Stomach (tissue), 4 donors: Measurements from ENCODE around the gene SPNS1.

ENCODE experiments used
- EP300 ChIP-seq: sonication (generic); formaldehyde crosslinking; IDR thresholded peaks from one replicate; pipeline ENCODE4 v1.6.1; 2017; ENCODE audit warnings: antibody characterized with exemption
- POLR2A ChIP-seq, 4 donors: fragments of 450-650 bp; IDR thresholded peaks; one replicate each; pipeline ENCODE4 v1.6.1; 2016; ENCODE audit warnings: antibody characterized with exemption in 4 of 4, control low read depth in 2 of 4, mild to moderate bottlenecking in 1 of 4, moderate library complexity in 1 of 4
- TF ChIP-seq, protein P1 (sequence below), 7 experiments: fragments of 450-650 bp in 4 of 7; fragments of 200-600 bp in 3 of 7; sonication (generic) in 3 of 7; IDR thresholded peaks; one replicate each; pipeline ENCODE4 v1.5.1; 2016 to 2019; ENCODE audit warnings: antibody characterized with exemption in 7 of 7, control low read depth in 2 of 7, mild to moderate bottlenecking in 1 of 7

DNA sequence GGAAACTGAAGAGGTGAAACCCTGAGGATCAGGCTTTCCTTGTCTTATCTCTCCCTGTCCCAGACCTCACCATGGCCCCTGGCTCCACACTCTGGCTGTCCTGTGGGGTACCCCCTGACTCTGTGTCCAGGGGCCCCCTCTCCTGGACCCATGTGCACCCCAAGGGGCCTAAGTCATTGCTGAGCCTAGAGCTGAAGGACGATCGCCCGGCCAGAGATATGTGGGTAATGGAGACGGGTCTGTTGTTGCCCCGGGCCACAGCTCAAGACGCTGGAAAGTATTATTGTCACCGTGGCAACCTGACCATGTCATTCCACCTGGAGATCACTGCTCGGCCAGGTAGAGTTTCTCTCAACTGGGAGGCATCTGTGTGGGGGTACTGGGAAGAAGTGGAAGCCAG is 41.4 kb upstream of the SPNS1 start:
- TF ChIP-seq, protein P1, sequence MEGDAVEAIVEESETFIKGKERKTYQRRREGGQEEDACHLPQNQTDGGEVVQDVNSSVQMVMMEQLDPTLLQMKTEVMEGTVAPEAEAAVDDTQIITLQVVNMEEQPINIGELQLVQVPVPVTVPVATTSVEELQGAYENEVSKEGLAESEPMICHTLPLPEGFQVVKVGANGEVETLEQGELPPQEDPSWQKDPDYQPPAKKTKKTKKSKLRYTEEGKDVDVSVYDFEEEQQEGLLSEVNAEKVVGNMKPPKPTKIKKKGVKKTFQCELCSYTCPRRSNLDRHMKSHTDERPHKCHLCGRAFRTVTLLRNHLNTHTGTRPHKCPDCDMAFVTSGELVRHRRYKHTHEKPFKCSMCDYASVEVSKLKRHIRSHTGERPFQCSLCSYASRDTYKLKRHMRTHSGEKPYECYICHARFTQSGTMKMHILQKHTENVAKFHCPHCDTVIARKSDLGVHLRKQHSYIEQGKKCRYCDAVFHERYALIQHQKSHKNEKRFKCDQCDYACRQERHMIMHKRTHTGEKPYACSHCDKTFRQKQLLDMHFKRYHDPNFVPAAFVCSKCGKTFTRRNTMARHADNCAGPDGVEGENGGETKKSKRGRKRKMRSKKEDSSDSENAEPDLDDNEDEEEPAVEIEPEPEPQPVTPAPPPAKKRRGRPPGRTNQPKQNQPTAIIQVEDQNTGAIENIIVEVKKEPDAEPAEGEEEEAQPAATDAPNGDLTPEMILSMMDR (IDR thresholded peaks at IDR 0.05) = no peak
- TF ChIP-seq POLR2A (IDR thresholded peaks at IDR 0.05) = no peak
- TF ChIP-seq EP300 = no peak
